Middle frontal gyrus (tissue), 1 donor: ENCODE results near the gene PLCL2.

Source experiments
- DNase-seq: peaks from one replicate; pipeline ENCODE4 v3.0.0-alpha.2; 2015; ENCODE audit warnings: low spot score; ENCODE audit errors: extremely low spot score

Gene PLCL2

DNA sequence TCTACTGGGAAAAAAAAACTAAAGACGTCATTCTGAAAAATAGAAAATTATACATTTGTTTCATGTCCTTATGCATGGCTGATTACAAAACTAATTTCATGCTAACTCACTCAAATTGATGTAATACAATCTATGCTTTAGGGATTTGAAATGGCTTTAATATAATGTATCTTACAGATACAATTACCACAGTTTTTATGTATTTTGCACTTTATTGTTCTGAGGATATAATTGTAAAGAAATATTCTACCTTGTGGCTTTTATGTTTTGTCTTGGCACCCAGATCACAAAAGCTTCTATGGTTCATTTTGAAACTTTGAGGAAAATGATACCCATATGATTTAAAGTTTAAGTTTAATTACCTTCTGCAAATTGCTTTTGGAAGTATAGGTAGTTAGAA is 122.5 kb downstream of the PLCL2 start:
- DNase-seq, result no peak

DNA sequence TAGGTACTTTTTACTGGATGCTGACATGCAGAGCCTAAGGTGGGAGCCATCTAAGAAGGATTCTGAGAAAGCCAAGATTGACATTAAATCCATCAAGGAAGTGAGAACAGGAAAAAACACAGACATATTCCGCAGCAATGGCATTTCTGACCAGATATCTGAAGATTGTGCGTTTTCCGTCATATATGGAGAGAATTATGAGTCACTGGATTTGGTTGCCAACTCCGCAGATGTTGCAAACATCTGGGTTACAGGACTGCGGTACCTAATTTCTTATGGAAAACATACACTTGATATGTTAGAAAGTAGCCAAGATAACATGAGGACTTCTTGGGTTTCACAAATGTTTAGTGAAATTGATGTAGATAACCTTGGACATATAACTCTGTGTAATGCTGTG is 125.1 kb downstream of the PLCL2 start:
- no peak for DNase-seq

DNA sequence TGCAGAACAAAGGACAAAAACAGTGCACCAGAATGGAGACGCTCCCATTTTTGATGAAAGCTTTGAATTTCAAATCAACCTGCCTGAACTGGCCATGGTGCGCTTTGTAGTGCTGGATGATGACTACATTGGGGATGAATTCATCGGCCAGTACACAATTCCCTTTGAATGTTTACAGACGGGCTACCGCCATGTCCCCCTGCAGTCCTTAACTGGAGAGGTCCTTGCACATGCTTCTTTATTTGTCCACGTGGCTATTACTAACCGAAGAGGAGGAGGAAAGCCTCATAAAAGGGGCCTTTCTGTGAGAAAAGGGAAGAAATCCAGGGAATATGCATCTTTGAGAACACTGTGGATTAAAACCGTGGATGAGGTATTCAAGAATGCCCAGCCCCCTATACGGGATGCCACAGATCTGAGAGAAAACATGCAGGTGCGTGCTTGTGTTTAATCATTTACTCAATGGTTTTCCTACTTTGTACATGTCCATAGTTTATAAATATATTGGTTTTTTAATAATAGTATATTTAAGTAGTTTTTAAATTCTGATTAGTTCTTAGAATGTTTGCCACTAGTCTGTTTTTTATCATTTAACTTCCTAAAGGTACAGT is 127.1 kb downstream of the PLCL2 start:
- no peak for DNase-seq

DNA sequence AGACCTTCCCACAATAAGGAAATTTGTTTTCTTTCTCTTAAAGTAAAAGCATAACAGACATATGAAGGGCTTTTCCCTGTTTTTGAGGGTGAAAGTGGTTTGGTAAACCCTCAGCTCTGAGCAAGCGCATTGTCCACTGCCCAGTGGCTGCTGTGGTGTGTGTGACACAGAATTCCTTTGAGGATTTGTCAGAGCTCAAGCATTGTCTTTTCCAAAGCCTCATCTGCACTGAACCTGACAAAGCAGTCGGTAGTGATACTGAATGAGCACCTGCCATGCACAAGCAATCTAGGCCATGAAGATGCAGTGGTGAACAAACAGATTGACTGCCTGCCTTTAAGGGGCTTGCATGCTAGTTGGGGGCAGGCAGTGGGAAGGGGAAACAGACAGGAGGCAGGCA is 128.3 kb downstream of the PLCL2 start:
- no peak for DNase-seq

DNA sequence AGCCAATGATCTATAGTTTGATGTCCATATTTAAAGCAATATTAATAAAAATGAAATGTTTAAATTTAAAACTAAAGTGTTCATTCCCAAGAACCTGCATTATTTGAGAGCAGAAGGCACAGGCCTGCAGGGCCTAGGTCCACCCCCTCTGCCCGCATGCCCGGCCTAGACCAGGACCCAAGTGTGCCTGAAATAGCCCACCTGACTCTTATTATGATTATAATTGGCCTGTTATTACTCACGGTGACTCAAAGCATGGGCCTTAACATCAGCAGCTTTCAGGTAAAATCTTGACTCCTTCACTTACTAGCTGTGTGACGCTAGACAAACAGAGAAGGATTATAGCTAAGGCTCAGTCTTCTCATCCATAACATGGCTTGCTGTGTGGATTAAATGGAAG is 128.8 kb downstream of the PLCL2 start:
- no peak for DNase-seq

DNA sequence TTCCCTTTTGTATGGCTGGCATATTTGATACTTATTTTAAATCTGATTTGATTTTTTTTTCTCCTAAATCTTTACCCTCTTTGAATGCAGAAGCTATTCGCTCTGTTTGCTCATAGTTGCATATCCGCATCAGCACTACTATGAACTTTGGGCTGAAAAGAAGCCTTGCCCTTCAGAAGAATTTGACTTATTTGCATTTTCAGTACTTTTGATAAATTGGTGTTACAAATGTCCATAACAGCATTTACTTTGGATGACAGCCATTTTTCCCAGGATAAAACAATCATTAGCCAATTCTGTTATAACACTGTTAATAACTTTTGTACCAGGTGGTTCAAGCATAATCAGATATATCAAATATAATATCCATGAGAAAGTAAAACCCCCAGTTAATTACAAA is 129.5 kb downstream of the PLCL2 start:
- no peak for DNase-seq

DNA sequence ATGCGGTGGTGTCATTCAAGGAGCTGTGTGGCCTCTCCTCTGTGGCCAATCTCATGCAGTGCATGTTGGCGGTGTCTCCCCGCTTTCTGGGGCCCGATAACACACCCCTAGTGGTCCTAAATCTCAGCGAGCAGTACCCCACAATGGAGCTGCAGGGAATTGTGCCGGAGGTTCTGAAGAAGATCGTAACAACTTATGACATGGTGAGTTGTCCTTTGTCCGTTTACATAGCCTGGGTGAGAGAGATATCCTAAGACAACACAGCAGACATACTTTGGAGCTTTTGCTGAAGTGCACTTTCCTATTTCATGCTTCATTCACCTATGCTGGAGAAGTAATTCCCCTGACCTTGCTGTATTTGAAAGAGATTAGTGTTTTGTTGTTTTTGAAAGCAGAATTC is 130.0 kb downstream of the PLCL2 start:
- no peak for DNase-seq

DNA sequence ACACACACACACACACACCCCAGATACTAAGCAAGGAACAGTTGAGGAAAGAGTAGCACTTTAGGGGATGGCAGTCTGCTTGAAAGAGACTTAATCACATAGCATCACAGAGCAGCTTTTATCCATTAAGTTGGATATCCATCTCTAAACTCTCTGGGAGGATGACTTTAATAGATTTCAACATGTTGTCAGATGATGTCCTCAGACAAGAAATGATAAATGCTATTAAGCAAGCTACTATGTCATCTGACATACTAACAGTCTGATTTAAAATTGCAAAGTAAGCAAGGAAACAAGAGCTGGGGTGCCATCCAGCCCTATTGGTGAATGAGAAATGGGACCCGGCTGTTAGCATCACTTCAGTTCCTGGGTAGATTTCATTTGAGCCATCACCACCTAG is 136.9 kb downstream of the PLCL2 start:
- no peak for DNase-seq

DNA sequence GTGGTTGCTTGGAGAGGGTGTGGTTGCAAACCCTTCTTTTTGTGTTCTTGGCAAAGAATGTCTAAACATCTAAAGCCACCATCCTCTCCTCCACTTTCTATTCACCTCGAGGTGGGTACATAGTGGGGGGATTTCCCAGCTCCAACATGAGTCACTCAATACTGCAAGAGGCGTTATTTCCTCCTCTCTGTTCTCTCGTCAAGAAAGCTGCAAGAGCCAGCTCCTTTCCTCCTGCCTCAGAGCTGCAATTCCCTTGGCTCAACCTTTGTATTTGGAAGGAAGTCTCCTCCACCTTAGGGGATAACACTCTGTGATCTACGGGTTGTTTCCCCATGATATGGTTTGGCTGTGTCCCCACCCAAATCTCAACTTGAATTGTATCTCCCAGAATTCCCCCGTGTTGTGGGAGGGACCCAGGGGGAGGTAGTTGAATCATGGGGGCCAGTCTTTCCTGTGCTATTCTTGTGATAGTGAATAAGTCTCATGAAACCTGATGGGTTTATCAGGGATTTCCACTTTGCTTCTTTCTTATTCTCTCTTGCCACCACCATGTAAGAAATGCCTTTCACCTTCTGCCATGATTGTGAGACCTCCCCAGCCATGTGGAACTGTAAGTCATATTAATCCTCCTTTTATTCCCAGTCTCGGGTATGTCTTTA is 138.4 kb downstream of the PLCL2 start:
- DNase-seq, result no peak

DNA sequence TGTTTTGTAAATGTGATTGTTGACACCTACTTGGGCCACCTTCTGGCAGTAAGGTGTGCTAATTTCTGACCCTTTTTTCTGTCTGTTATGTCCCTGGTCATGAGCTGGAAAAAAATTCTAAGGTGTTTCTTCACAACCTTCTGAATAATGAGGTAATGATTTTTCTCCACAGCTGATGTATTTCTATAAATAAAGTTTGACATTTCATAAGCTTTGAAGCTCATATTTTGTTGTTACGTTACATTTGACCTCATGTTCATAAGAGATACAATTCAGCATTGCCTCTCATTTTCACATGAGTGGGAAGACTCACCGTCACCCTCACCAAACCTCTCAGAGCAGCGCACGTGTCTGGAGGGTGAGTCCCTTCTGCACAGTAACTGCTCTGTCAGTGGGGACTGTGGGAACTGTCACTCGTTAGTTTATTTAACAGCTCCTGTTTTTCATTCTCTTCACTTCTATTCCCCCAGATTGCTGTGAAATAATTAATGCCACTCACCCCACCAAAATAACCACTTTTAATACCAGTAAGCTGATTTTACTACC is 140.9 kb downstream of the PLCL2 start:
- DNase-seq, result no peak

DNA sequence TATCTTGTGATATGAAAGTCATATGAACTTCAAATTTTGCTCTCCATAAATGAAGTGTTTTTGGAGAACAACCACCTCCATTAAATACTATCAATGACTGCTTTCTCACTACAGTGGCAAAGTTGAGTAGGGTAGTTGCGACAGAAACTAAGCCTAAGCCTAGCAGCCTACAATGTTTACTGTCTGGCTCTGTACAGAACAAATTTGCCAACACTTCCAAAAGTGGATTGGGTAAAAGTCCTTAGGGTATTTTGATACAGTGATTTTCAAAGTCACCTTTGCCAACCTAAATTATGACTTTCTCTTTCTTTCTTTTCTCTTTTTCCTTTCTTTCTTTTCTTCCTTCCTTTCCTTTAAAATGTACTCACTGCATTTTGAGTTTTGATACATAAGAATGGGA is 142.6 kb downstream of the PLCL2 start:
- DNase-seq, result no peak

DNA sequence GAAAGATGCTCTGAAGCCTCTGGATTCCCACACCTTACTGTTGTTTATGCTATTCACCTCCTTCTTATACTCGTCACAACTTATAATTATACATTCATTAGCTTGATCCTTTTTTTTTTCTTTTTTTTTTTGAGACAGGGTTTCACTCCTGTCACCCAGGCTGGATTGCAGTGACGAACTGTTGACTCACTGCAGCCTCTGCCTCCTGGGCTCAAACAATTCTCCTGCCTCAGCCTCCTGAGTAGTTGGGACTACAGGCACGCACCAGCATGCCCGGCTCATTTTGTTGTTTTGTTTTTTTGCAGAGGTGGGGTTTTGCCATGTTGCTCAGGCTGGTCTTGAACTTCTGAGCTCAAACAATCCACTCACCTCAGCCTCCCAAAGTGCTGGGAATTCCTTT is 143.6 kb downstream of the PLCL2 start:
- DNase-seq, result no peak

DNA sequence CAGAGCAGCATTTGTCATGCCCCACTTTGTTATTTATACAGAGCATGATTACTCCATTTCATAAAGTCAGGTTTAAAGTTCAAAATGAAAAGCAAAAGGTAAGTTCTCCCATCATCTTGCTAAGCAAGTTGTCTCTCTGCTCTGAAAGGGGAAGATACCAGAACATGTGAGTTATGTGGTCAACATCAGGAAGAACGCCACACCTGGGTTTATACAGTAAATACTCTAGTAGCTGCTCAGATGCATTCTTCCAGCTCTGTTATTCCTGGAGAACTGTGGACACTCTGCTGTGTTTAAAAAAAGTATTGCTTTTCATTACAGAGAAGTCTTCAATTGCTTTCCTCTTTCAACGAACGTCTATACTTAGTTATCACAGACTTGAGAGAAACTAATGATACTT is 145.7 kb downstream of the PLCL2 start:
- DNase-seq, result no peak

DNA sequence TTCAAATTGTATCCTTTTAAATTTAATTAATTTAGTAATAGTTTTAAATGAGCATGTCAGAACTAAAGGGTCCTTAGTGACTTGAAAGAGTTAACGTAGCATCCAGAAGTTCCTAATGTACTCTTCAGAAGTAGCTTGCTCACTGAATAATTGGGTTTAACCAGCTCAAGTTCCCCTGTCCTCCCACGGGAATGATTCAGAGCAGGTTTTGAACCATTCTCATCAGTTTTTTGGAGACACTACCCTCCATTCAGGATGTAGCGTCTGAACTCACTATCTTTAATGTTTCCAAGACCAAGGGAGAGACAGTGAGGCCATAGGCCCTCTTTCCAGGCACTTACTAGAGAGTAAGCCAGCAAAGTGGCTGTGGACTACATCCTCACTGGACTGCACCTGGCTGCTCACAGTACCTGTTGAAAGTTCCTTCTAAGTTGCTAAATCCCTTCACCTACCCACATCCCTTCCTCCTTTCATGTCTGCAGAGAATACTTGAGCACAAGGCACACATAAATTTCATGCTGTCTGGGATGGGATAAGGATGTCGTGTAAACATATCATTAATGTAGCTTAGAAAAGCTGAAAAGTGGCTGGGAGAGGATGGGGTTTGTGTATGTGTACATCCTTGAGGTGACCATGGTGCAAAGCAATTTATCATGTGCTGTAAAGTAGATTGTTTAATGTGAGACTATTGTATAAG is 146.3 kb downstream of the PLCL2 start:
- no peak for DNase-seq

DNA sequence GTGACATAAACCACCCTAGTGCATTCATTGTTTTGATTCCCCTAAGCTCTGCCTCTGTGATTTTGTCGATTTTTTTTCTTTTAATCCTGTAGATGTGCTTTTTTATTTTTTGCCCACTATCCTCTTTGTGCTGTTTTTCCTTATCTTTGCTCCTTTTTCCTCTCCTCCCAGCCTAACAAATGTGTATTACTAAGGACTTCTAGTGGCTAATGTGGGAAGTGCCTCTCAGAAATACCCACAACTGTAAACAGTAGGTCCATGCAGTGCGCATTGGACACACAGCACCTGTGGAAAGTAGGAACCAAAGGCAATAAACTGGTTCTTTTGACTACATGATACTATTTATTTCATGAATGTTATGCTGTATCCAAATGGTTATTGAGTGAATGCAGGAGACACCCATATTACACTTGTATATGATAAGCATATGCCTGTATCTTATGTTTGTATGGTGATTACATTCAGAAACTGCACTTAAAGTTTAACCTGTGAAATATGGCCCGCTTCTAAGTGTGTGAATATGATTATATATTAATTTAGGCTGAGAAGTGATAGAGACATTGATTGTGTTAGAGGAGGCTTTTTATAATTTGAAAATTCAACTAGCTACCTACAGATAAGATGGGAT is 147.8 kb downstream of the PLCL2 start:
- DNase-seq, result peak; percentile 24

DNA sequence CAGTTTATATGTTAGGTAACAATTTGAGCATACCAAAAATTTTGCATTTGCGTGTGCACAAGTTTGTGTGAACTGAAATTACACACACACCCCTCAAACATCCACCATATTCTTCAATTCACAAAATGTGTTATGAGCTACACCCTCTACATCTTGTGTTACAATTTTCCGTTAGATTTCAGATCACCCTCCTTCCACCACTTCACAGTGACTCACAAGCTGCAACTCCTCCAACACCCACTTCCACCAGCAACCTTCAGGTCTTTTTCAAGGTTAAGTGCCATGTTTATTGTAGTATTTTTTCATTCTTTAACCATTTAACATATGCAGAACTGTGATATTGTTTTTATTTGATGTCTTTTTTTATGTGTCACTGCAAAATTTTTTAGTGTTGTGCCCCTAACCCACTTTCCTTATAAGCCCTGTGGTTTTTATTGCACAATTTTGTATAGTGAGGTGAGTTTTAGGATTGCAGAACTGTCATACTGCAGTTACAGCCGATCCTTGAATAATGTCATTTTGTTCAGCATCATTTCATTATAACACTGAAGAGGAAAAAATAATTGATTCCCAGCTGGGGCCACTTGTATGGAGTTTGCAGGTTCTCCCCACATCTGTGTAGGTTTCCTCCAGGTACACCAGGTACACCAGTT is 148.9 kb downstream of the PLCL2 start:
- DNase-seq, result no peak

DNA sequence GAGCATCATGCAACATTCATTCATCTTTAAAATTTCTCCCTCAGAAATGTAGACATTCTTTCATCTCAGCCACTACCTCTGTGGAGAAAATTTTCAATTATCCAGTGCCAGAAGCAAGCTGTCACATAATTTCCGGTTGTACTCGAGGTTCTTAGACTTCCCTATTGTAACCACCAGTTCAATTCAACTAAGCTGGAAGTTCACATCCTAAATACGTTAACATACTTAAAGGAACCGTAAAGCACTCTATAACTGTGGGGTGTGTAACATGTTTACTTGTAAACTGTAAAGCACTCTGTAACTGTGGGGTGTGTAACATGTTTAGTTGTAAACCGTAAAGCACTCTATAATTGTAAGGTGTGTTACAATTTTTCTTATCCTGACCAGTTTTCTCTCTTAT is 150.3 kb downstream of the PLCL2 start:
- DNase-seq, result no peak

DNA sequence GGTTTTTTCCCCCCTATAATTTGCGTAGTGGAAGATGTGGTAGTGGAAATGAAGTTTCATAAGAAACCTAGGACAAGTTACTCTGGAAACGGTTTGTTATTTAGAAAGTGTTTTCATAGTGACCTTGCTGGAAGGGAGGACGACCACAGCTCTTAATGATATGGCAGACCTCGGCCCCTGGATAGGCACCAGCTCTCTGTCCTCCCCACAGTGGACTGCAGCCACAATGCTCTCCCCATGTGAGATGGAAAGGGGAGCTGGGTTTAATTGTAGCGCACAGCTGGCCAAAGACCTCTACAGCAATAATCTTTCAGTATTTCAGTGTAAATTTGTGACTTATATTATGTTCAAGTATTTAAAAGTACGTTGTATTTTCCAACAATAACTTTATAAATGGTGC is 151.2 kb downstream of the PLCL2 start:
- no peak for DNase-seq

DNA sequence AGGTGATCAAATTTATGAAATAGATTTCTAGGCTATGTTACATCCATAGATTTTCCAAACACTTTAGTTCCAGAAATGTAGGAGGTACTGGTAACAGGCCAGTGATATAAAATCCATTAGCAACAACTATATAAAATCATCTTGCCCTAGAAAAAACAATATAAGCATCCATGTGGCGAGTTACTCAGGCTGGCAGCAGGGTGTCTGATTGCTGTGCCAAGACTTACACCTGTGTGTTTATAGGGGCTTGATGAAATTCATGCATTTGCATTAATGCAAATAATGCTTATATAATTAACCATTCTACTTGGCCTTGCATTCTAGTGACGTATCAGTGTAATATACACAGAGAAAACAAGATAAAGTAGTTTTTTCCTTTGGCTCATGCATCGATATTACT is 153.4 kb downstream of the PLCL2 start:
- no peak for DNase-seq

DNA sequence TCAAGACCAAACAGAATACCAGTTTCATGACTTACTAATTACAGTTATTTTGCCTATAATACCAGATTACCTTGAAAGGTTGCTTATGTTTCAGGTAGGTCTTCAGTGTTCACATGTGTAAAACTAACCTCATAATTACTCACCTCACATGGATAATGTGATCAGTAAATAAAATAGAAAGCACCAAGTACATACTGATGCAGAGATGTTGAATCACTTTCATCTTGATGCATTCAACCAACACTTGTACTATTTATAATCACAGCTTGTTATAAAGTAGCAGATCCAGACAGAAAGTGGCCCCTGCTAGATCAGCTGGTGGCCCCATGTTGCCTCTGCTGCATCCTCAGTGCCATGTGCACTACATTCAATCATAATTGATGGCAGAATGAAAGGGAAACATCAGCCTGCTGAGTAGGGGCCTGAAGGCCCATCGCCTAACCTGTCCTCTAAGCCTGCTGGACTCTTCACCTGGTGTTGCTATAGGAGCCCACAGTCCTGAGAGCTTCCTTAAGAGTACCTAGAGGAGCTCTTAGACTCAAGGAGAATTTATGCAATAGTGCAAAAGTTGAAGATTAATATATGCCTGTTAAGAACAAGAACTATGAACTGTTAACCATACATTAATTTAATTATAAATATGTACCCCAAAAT is 154.3 kb downstream of the PLCL2 start:
- no peak for DNase-seq

DNA sequence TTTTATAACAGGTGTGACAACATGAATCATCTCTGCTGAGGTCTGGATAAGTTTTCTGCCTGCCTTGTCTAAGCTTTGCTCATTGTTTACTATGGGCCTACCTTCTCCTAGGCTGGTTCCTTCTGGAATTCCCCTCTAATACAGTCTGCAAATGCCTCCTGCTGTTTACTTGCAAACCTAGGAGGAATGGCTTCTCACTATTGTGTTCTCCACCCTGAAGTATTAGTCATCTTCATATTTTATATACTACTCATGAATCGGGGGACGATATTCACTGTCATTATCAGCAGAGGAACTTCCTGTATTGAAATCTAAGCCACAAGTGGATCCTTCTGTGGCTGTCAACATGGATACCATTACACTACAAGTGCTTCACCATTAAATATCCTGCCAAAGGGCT is 154.8 kb downstream of the PLCL2 start:
- no peak for DNase-seq
